ENCODE data around the gene CCDC92B.
"Not testable (repeated sequence)": the region's sequence is repeated elsewhere in the genome, so short reads cannot be mapped to it uniquely, and the experiment has no call there.

Gene CCDC92B

GRCh38 chr17:2703606-2704005 lies 45.8 kb downstream of the CCDC92B start:
- no peak for DNase-seq (ENCODE audit: low spot score)

GRCh38 chr17:2703181-2703580 lies 46.3 kb downstream of the CCDC92B start:
- no peak for DNase-seq (ENCODE audit: low spot score)

GRCh38 chr17:2701996-2702741 lies 47.3 kb downstream of the CCDC92B start:
- DNase-seq (ENCODE audit: low spot score): no peak

- DNase-seq (ENCODE audit: low spot score): no peak
These were observed 48.1 kb downstream of the CCDC92B start for GRCh38 chr17:2701161-2701995.

GRCh38 chr17:2700491-2701141 lies 48.8 kb downstream of the CCDC92B start:
- DNase-seq (ENCODE audit: low spot score): no peak

- no peak for DNase-seq (ENCODE audit: low spot score)
These were observed 49.4 kb downstream of the CCDC92B start for GRCh38 chr17:2700030-2700490.

GRCh38 chr17:2699216-2699805 lies 50.1 kb downstream of the CCDC92B start:
- DNase-seq (ENCODE audit: low spot score): not testable (repeated sequence)

GRCh38 chr17:2697611-2698162 lies 51.8 kb downstream of the CCDC92B start:
- no peak for DNase-seq (ENCODE audit: low spot score)

GRCh38 chr17:2695961-2696760 lies 53.3 kb downstream of the CCDC92B start:
- no peak for DNase-seq (ENCODE audit: low spot score)

- DNase-seq (ENCODE audit: low spot score): no peak
These were observed 54.0 kb downstream of the CCDC92B start for GRCh38 chr17:2695243-2695960.

- DNase-seq (ENCODE audit: low spot score): no peak
These were observed 54.8 kb downstream of the CCDC92B start for GRCh38 chr17:2694381-2695242.

GRCh38 chr17:2693561-2694380 lies 55.7 kb downstream of the CCDC92B start:
- no peak for DNase-seq (ENCODE audit: low spot score)

- no peak for DNase-seq (ENCODE audit: low spot score)
These were observed 56.7 kb downstream of the CCDC92B start for GRCh38 chr17:2692781-2693135.

- DNase-seq (ENCODE audit: low spot score): no peak
These were observed 57.3 kb downstream of the CCDC92B start for GRCh38 chr17:2691965-2692780.

- no peak for DNase-seq (ENCODE audit: low spot score)
These were observed 58.2 kb downstream of the CCDC92B start for GRCh38 chr17:2691069-2691871.

- no peak for DNase-seq (ENCODE audit: low spot score)
These were observed 59.0 kb downstream of the CCDC92B start for GRCh38 chr17:2690165-2691068.
